ENCODE results near the gene ABO. TPM values are rescaled to one million over a fixed set of nuclear protein-coding genes. Genes with fewer than 3 reads are reported as not detected.

Gene ABO
- total and polyA plus RNA-seq, 2 donors (not counting 3 experiments of a cell fraction or from before 2014, with no cell fraction given): not detected

- Histone ChIP-seq H3K9ac (replicated peaks; ENCODE audit: extremely low read depth, insufficient read depth, low read length) (no peak overlapping the region), H4K20me1 (replicated peaks; ENCODE audit: control insufficient read depth, extremely low read depth, insufficient read depth, low read length) (no peaks in the 10 kb centered on the region), H3K4me3 (replicated peaks in 1 of 3; ENCODE audit: insufficient read depth in 1 of 3, low read depth in 1 of 3, low read length in 3 of 3) (no peak overlapping the region), H3K27me3 (ENCODE audit: control insufficient read depth in 2 of 2, insufficient read depth in 2 of 2, low read length in 2 of 2) (no peaks in the 10 kb centered on the region), H3K36me3 (ENCODE audit: control insufficient read depth in 2 of 2, extremely low read depth in 1 of 2, insufficient read depth in 2 of 2, low read length in 2 of 2) (no peaks in the 10 kb centered on the region), H3K9me1 (replicated peaks; ENCODE audit: control insufficient read depth, extremely low read depth, insufficient read depth, low read length) (no peaks in the 10 kb centered on the region), H3K9me3 (replicated peaks; ENCODE audit: control insufficient read depth, insufficient read depth, low read length) (no peaks in the 10 kb centered on the region), H2AFZ (ENCODE audit: low read depth, low read length) (no peak overlapping the region), H3K79me2 (ENCODE audit: control insufficient read depth, insufficient read depth, low read length) (no peaks in the 10 kb centered on the region), H3K4me1 (ENCODE audit: control insufficient read depth, extremely low read depth, insufficient read depth, low read length) (no peaks in the 10 kb centered on the region), H3K4me2 (ENCODE audit: insufficient read depth, low read length) (no peak overlapping the region), H3K27ac (ENCODE audit: insufficient read depth, low read depth, low read length) (no peak overlapping the region)
- dilution Hi-C loops (cut with MboI; ENCODE audit: extremely low pct_ligation_motif_present, low sequenced_read_pairs): no loop called here
- FAIRE-seq (no peak), DNase-seq (ENCODE audit: low read depth, low spot score) (no peak)
- TF ChIP-seq POLR2A (IDR thresholded peaks at IDR 0.05; ENCODE audit: low read depth, low read length) (no peak), POLR2AphosphoS5 (IDR thresholded peaks at IDR 0.05; ENCODE audit: insufficient read depth, low read depth, low read length) (no peak), MYC (IDR thresholded peaks at IDR 0.05; ENCODE audit: low read depth, low read length) (no peak), EZH2 (IDR thresholded peaks at IDR 0.05; ENCODE audit: borderline replicate concordance, low read depth, low read length, severe bottlenecking) (no peak), GATA2 (IDR thresholded peaks at IDR 0.05; ENCODE audit: insufficient read depth, insufficient read length, low read depth, low read length) (no peak), CTCF (IDR thresholded peaks at IDR 0.05; ENCODE audit: extremely low read depth in 1 of 2, insufficient read depth in 1 of 2, low read depth in 1 of 2, low read length in 2 of 2) (no peak)
- ChIA-PET POLR2A (no interaction called here), CTCF (no interaction called here)
- intact Hi-C loops (cut with micrococcal nuclease): no loop called here
- no TSS peak for BruUV-seq (replicated peaks)
These were observed 13.8 kb downstream of the ABO start for GRCh38 chr9:133261103-133261752.

Measured in endothelial cell of umbilical vein (primary cell).